Fibroblast of villous mesenchyme (primary cell): ENCODE data around the gene APOC4. TPM values are rescaled to one million over a fixed set of nuclear protein-coding genes. Genes with fewer than 3 reads are reported as not detected.
"Not testable (repeated sequence)": the region's sequence is repeated elsewhere in the genome, so short reads cannot be mapped to it uniquely, and the experiment has no call there.

Source experiments
- DNase-seq: peaks from one replicate; pipeline ENCODE4 v3.0.0-alpha.2; 2010; ENCODE audit warnings: low read depth
- H3K4me3 ChIP-seq: 2 replicates; pipeline ENCODE4 v1.5.1; 2011; ENCODE audit warnings: low read depth, mild to moderate bottlenecking, low read length
- CTCF ChIP-seq: IDR thresholded peaks from 2 replicates; pipeline ENCODE4 v1.5.1; 2012; ENCODE audit warnings: low read depth, mild to moderate bottlenecking, low read length; ENCODE audit not compliant: insufficient read depth
- total RNA-seq: library from RNA; depleted of rRNA; stranded (reverse); fragments of >200 nt; gene quantifications from 2 replicates; pipeline ENCODE4 v1.2.3, GENCODE V29; 2012

APOC4 gene
- total RNA-seq, 1 donor = not detected

GRCh38 chr19:44925114-44925891 is 16.7 kb upstream of the APOC4 start:
- peak; percentile 94 for DNase-seq
- no peak for TF ChIP-seq CTCF
- no peak overlapping the region for H3K4me3 ChIP-seq

GRCh38 chr19:44926245-44927077 is 15.6 kb upstream of the APOC4 start:
- not testable (repeated sequence) for DNase-seq, H3K4me3 ChIP-seq

- TF ChIP-seq CTCF = no peak
- peak; percentile 89 for DNase-seq
These were observed 14.3 kb upstream of the APOC4 start for GRCh38 chr19:44927746-44928145.

GRCh38 chr19:44930088-44930487 is 11.9 kb upstream of the APOC4 start:
- no peak for TF ChIP-seq CTCF

More at GRCh38 chr19:44927746-44928145, 14.3 kb upstream of the APOC4 start:
- no peak overlapping the region for H3K4me3 ChIP-seq

GRCh38 chr19:44931541-44931940 is 10.5 kb upstream of the APOC4 start:
- DNase-seq = no peak
- H3K4me3 ChIP-seq = no peak overlapping the region
- no peak for TF ChIP-seq CTCF

More at GRCh38 chr19:44930088-44930487, 11.9 kb upstream of the APOC4 start:
- no peak for DNase-seq
- H3K4me3 ChIP-seq = no peak overlapping the region

DNA sequence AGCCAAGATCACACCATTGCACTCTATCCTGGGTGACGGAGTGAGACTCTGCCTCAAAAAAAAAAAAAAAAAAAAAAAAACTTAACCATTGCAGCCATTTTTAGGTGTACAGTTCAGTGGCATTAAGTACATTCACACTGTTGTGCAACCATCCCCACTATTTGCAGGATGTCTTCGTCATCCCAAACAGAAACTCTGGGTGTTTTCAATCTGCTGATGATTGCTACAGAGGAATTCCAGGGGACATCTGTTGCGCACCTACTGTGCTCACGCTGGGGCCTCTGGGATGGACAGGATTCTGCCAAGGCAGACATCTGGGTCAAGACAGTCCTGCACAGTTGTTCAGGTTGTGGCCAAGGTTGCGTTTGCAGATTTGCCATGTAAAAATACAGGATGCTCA is 2.4 kb upstream of the APOC4 start:
- TF ChIP-seq CTCF = no peak
- no peak for DNase-seq
- H3K4me3 ChIP-seq = no peak overlapping the region

DNA sequence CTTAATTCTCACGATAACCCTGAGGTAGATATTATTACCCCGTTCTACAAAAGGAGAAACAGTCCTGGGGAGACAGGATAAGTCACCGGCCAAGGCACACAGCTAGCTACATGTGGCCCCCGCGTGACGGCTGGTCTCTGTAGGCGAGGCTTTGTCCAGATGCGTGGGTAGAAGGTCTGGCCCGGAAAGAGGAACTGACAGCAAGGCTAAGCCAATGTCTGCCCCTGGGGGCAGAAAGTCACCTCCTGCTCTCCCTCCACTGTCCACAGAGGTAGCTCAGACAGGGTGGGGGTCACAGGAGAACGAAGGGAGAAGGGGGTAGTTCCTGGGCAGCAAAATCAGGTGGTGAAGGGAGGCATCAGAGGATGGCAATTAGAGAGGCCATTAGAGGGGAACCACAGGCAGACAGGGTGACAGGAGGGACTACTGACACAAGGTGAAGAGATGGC is 1.8 kb downstream of the APOC4 start:
- no peak for TF ChIP-seq CTCF
- no peak for DNase-seq
- no peak overlapping the region for H3K4me3 ChIP-seq
